ENCODE measurements around the gene POLR2I.
A peak's percentile ranks its signal among the peaks of the same experiment; 100 is the strongest.

The POLR2I gene

GRCh38 chr19:36149673-36150406 is 35.2 kb upstream of the POLR2I start:
- H4K12ac ChIP-seq (ENCODE audit: low read depth, low read length): no peak overlapping the region
- no peak overlapping the region for H4K8ac ChIP-seq (ENCODE audit: low read depth, low read length)
- H3K27me3 ChIP-seq (ENCODE audit: insufficient read depth, low read length): no peaks in the 10 kb centered on the region
- H3K79me2 ChIP-seq (ENCODE audit: control insufficient read depth, insufficient read depth, low read length, poor library complexity): no peaks in the 10 kb centered on the region
- no peak overlapping the region for H3K9ac ChIP-seq (ENCODE audit: low read length)
- H4K91ac ChIP-seq (ENCODE audit: low read depth, low read length): no peak overlapping the region
- H3K23ac ChIP-seq (ENCODE audit: low read length): no peak overlapping the region
- no peaks in the 10 kb centered on the region for H3K4me1 ChIP-seq (ENCODE audit: control insufficient read depth in 1 of 2, insufficient read depth in 2 of 2, low read length in 2 of 2)
- H2AK5ac ChIP-seq (ENCODE audit: low read length): no peak overlapping the region
- H2BK120ac ChIP-seq (ENCODE audit: insufficient read depth, low read length, poor library complexity): no peak overlapping the region
- DNase-seq: no peak
- H3K14ac ChIP-seq (ENCODE audit: low read length): no peak overlapping the region
- peaks cover 1% of the 10 kb centered on the region for H3K9me3 ChIP-seq (ENCODE audit: insufficient read depth, low read depth, low read length)
- no peak overlapping the region for H3K4me2 ChIP-seq (ENCODE audit: low read length)
- peaks cover 70 to 73% of the 10 kb centered on the region in 2 experiments for H3K36me3 ChIP-seq (ENCODE audit: control insufficient read depth in 1 of 2, insufficient read depth in 2 of 2, low read length in 2 of 2)
- no peak overlapping the region for H3K18ac ChIP-seq (ENCODE audit: low read length)
- no peak overlapping the region for H2AFZ ChIP-seq (ENCODE audit: insufficient read depth, low read length, poor library complexity)
- H3K79me1 ChIP-seq (ENCODE audit: low read length): no peaks in the 10 kb centered on the region
- H3K4ac ChIP-seq (ENCODE audit: low read depth, low read length): no peak overlapping the region
- H2BK5ac ChIP-seq (ENCODE audit: low read depth, low read length, poor library complexity): no peak overlapping the region
- H2BK12ac ChIP-seq (ENCODE audit: low read length): no peak overlapping the region
- H3K4me3 ChIP-seq (ENCODE audit: low read depth, low read length): no peak overlapping the region
- no CpG with 5 or more reads among the region's 13 CpGs for WGBS (ENCODE audit: extremely low coverage, insufficient coverage, insufficient read length)
- H3K27ac ChIP-seq (ENCODE audit: low read depth, low read length): no peak overlapping the region

GRCh38 chr19:36144624-36145023 is 29.9 kb upstream of the POLR2I start:
- Histone ChIP-seq H3K23ac (ENCODE audit: low read length) (no peak overlapping the region), H3K36me3 (ENCODE audit: control insufficient read depth in 1 of 2, insufficient read depth in 2 of 2, low read length in 2 of 2) (peaks cover 58 to 66% of the 10 kb centered on the region in 2 experiments), H2BK5ac (ENCODE audit: low read depth, low read length, poor library complexity) (no peak overlapping the region), H2BK12ac (ENCODE audit: low read length) (no peak overlapping the region), H3K4me3 (ENCODE audit: low read depth, low read length) (no peak overlapping the region), H3K4me1 (ENCODE audit: control insufficient read depth in 1 of 2, insufficient read depth in 2 of 2, low read length in 2 of 2) (peaks cover 6% of the 10 kb centered on the region in 2 experiments), H3K18ac (ENCODE audit: low read length) (no peak overlapping the region), H3K79me1 (ENCODE audit: low read length) (peaks cover 13% of the 10 kb centered on the region), H3K27me3 (ENCODE audit: insufficient read depth, low read length) (no peaks in the 10 kb centered on the region), H3K4ac (ENCODE audit: low read depth, low read length) (no peak overlapping the region), H3K4me2 (ENCODE audit: low read length) (no peak overlapping the region), H3K27ac (ENCODE audit: low read depth, low read length) (no peak overlapping the region), H3K9me3 (ENCODE audit: insufficient read depth, low read depth, low read length) (peaks cover 2% of the 10 kb centered on the region), H4K91ac (ENCODE audit: low read depth, low read length) (no peak overlapping the region), H3K79me2 (ENCODE audit: control insufficient read depth, insufficient read depth, low read length, poor library complexity) (peaks cover 13% of the 10 kb centered on the region), H3K9ac (ENCODE audit: low read length) (no peak overlapping the region), H4K8ac (ENCODE audit: low read depth, low read length) (no peak overlapping the region), H2AFZ (ENCODE audit: insufficient read depth, low read length, poor library complexity) (no peak overlapping the region), H2BK120ac (ENCODE audit: insufficient read depth, low read length, poor library complexity) (no peak overlapping the region), H4K12ac (ENCODE audit: low read depth, low read length) (no peak overlapping the region), H3K14ac (ENCODE audit: low read length) (no peak overlapping the region), H2AK5ac (ENCODE audit: low read length) (no peak overlapping the region)
- DNase-seq: no peak
- no CpG with 5 or more reads among the region's 6 CpGs for WGBS (ENCODE audit: extremely low coverage, insufficient coverage, insufficient read length)

DNA sequence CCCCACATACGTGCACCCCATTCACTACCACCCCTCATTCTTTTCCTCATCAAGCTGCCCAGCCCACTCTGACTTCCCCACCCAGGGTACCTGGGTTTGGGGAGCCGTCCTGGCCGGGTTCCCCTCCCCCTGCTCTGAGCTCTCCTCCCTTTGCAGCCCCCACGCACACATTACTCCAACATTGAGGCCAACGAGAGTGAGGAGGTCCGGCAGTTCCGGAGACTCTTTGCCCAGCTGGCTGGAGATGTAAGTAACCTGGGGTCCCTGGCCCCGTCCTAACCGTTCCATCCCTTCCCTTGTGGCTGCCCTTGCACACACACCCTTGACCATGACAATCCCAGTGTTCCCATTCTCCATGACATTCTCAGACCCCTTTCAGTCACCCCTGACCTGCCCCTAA is 27.8 kb upstream of the POLR2I start:
- no peak overlapping the region for H3K14ac ChIP-seq (ENCODE audit: low read length)
- H2BK12ac ChIP-seq (ENCODE audit: low read length): no peak overlapping the region
- H3K23ac ChIP-seq (ENCODE audit: low read length): no peak overlapping the region
- peaks cover 16% of the 10 kb centered on the region for H3K79me1 ChIP-seq (ENCODE audit: low read length)
- no peak overlapping the region for H3K18ac ChIP-seq (ENCODE audit: low read length)
- H4K12ac ChIP-seq (ENCODE audit: low read depth, low read length): no peak overlapping the region
- H3K4me3 ChIP-seq (ENCODE audit: low read depth, low read length): no peak overlapping the region
- no peak overlapping the region for H3K4me2 ChIP-seq (ENCODE audit: low read length)
- H3K36me3 ChIP-seq (ENCODE audit: control insufficient read depth in 1 of 2, insufficient read depth in 2 of 2, low read length in 2 of 2): peaks cover 42 to 48% of the 10 kb centered on the region in 2 experiments
- H3K27ac ChIP-seq (ENCODE audit: low read depth, low read length): no peak overlapping the region
- H3K9ac ChIP-seq (ENCODE audit: low read length): no peak overlapping the region
- no peak overlapping the region for H4K91ac ChIP-seq (ENCODE audit: low read depth, low read length)
- DNase-seq: no peak
- peaks cover 2% of the 10 kb centered on the region for H3K9me3 ChIP-seq (ENCODE audit: insufficient read depth, low read depth, low read length)
- no peak overlapping the region for H2AFZ ChIP-seq (ENCODE audit: insufficient read depth, low read length, poor library complexity)
- peaks cover 6% of the 10 kb centered on the region in 2 experiments for H3K4me1 ChIP-seq (ENCODE audit: control insufficient read depth in 1 of 2, insufficient read depth in 2 of 2, low read length in 2 of 2)
- H3K4ac ChIP-seq (ENCODE audit: low read depth, low read length): no peak overlapping the region
- H3K27me3 ChIP-seq (ENCODE audit: insufficient read depth, low read length): no peaks in the 10 kb centered on the region
- H2AK5ac ChIP-seq (ENCODE audit: low read length): no peak overlapping the region
- no CpG with 5 or more reads among the region's 9 CpGs for WGBS (ENCODE audit: extremely low coverage, insufficient coverage, insufficient read length)
- no peak overlapping the region for H2BK5ac ChIP-seq (ENCODE audit: low read depth, low read length, poor library complexity)
- peaks cover 15% of the 10 kb centered on the region for H3K79me2 ChIP-seq (ENCODE audit: control insufficient read depth, insufficient read depth, low read length, poor library complexity)
- no peak overlapping the region for H2BK120ac ChIP-seq (ENCODE audit: insufficient read depth, low read length, poor library complexity)
- H4K8ac ChIP-seq (ENCODE audit: low read depth, low read length): no peak overlapping the region

DNA sequence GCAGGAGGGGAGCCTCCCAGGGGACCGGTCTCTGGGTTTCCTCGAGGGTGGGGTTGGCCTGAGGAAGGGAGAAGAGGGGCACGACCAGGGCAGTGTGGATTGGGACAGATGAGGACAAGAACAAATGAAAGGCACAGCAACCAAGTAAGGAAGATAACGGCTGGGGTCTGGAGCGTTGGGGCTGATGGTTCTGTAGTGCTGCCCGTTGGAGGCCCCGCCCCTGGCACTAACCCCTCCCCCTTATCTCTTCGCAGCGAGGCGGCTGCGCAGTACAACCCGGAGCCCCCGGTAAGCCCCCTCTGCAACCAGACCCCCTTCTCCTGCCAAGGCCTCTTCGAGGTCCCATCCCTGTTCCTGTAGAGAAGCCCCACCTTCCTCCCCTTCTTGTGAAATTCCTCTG is 27.4 kb upstream of the POLR2I start:
- H3K9ac ChIP-seq (ENCODE audit: low read length): no peak overlapping the region
- no peak overlapping the region for H4K8ac ChIP-seq (ENCODE audit: low read depth, low read length)
- H3K36me3 ChIP-seq (ENCODE audit: control insufficient read depth in 1 of 2, insufficient read depth in 2 of 2, low read length in 2 of 2): peaks cover 39 to 46% of the 10 kb centered on the region in 2 experiments
- H2BK12ac ChIP-seq (ENCODE audit: low read length): no peak overlapping the region
- no peak overlapping the region for H2AK5ac ChIP-seq (ENCODE audit: low read length)
- peak overlapping the region; percentile 8 for H3K4ac ChIP-seq (ENCODE audit: low read depth, low read length)
- no peak overlapping the region for H3K23ac ChIP-seq (ENCODE audit: low read length)
- no peak for DNase-seq
- H3K4me3 ChIP-seq (ENCODE audit: low read depth, low read length): no peak overlapping the region
- H4K12ac ChIP-seq (ENCODE audit: low read depth, low read length): no peak overlapping the region
- peaks cover 15% of the 10 kb centered on the region for H3K79me2 ChIP-seq (ENCODE audit: control insufficient read depth, insufficient read depth, low read length, poor library complexity)
- no CpG with 5 or more reads among the region's 14 CpGs for WGBS (ENCODE audit: extremely low coverage, insufficient coverage, insufficient read length)
- H3K9me3 ChIP-seq (ENCODE audit: insufficient read depth, low read depth, low read length): peaks cover 2% of the 10 kb centered on the region
- no peaks in the 10 kb centered on the region for H3K27me3 ChIP-seq (ENCODE audit: insufficient read depth, low read length)
- H3K18ac ChIP-seq (ENCODE audit: low read length): no peak overlapping the region
- peaks cover 16% of the 10 kb centered on the region for H3K79me1 ChIP-seq (ENCODE audit: low read length)
- no peak overlapping the region for H2BK120ac ChIP-seq (ENCODE audit: insufficient read depth, low read length, poor library complexity)
- no peak overlapping the region for H3K27ac ChIP-seq (ENCODE audit: low read depth, low read length)
- peak overlapping the region; percentile 57 for H3K4me2 ChIP-seq (ENCODE audit: low read length)
- H2AFZ ChIP-seq (ENCODE audit: insufficient read depth, low read length, poor library complexity): no peak overlapping the region
- H3K14ac ChIP-seq (ENCODE audit: low read length): no peak overlapping the region
- no peak overlapping the region for H4K91ac ChIP-seq (ENCODE audit: low read depth, low read length)
- peaks cover 6% of the 10 kb centered on the region in 2 experiments for H3K4me1 ChIP-seq (ENCODE audit: control insufficient read depth in 1 of 2, insufficient read depth in 2 of 2, low read length in 2 of 2)
- H2BK5ac ChIP-seq (ENCODE audit: low read depth, low read length, poor library complexity): no peak overlapping the region

All from trophoblast cell (in vitro differentiated cells and primary cell).